GM19324 (cell line): ENCODE data around the gene ZCCHC2.
A peak's percentile ranks its signal among the peaks of the same experiment; 100 is the strongest.

Experiments
- ATAC-seq: cut with Tn5 transposase; IDR thresholded peaks from one replicate; pipeline ENCODE4 v1.9.1; 2021; ENCODE audit warnings: mild to moderate bottlenecking, moderate library complexity; ENCODE audit not compliant: unreplicated experiment, low FRiP score

Gene ZCCHC2

GRCh38 chr18:62574776-62575175, 52.0 kb downstream of the ZCCHC2 start:
- no peak for ATAC-seq

- ATAC-seq, result no peak
These were observed 53.4 kb downstream of the ZCCHC2 start for GRCh38 chr18:62576271-62576670.

GRCh38 chr18:62576845-62577512, 54.2 kb downstream of the ZCCHC2 start:
- ATAC-seq, result no peak

GRCh38 chr18:62577765-62578164, 54.9 kb downstream of the ZCCHC2 start:
- ATAC-seq, result no peak

- ATAC-seq, result no peak
These were observed 56.2 kb downstream of the ZCCHC2 start for GRCh38 chr18:62578980-62579511.

GRCh38 chr18:62583376-62583775, 60.6 kb downstream of the ZCCHC2 start:
- no peak for ATAC-seq

- ATAC-seq, result peak; percentile 75
These were observed 61.7 kb downstream of the ZCCHC2 start for GRCh38 chr18:62584241-62585120.

GRCh38 chr18:62585274-62586150, 62.7 kb downstream of the ZCCHC2 start:
- ATAC-seq, result no peak

GRCh38 chr18:62586151-62586774, 63.4 kb downstream of the ZCCHC2 start:
- ATAC-seq, result peak; percentile 58

GRCh38 chr18:62586781-62587487, 64.1 kb downstream of the ZCCHC2 start:
- ATAC-seq, result no peak

GRCh38 chr18:62587689-62588088, 64.9 kb downstream of the ZCCHC2 start:
- no peak for ATAC-seq

- ATAC-seq, result no peak
These were observed 65.4 kb downstream of the ZCCHC2 start for GRCh38 chr18:62588217-62588616.

GRCh38 chr18:62590799-62591590, 68.2 kb downstream of the ZCCHC2 start:
- no peak for ATAC-seq

- no peak for ATAC-seq
These were observed 73.5 kb downstream of the ZCCHC2 start for GRCh38 chr18:62596145-62597005.

GRCh38 chr18:62601871-62602270, 79.0 kb downstream of the ZCCHC2 start:
- no peak for ATAC-seq

GRCh38 chr18:62602706-62603105, 79.9 kb downstream of the ZCCHC2 start:
- ATAC-seq, result no peak

GRCh38 chr18:62603211-62603610, 80.4 kb downstream of the ZCCHC2 start:
- ATAC-seq, result no peak

- no peak for ATAC-seq
These were observed 81.2 kb downstream of the ZCCHC2 start for GRCh38 chr18:62603979-62604378.
